Heart left ventricle (tissue), 13 donors: ENCODE data around the gene S100A4.
"Not testable (repeated sequence)": the region's sequence is repeated elsewhere in the genome, so short reads cannot be mapped to it uniquely, and the experiment has no call there.

Source experiments
- POLR2A ChIP-seq, 2 donors: fragments of 450-650 bp; IDR thresholded peaks; one replicate each; pipeline ENCODE4 v1.6.1; 2017; ENCODE audit warnings: antibody characterized with exemption in 2 of 2, mild to moderate bottlenecking in 2 of 2, moderate library complexity in 2 of 2
- TF ChIP-seq, protein P1 (sequence below), 12 donors: fragments of 200-600 bp; sonication (generic) in 4 of 12; IDR thresholded peaks; one replicate each; pipeline versions ENCODE4 v1.5.0 to v1.8.0; 2018 to 2022; ENCODE audit warnings: antibody characterized with exemption in 12 of 12, mild to moderate bottlenecking in 5 of 12
- donor health status: ischemic (EF 13 %, LVEDD 7.1; RV severe dilation, severe dysfunction).
- donor health status: DM: no; HTN: yes; CAD: no.
- donor health status: DM: no; HTN: no; CAD: no.
- donor health status: ischemic (EF 25% LVEDD 6.9; RV normal size, moderate dysfunction).
- donor health status: ischemic (EF 25% LVEDD 5.7; RV mildly dilated, moderate dysfunction).
- donor health status: ischemic (EF 35%, LVEDD 5.7; RV mildly dilated, moderate dysfunction).
- donor health status: nonischemic (EF 11% LVEDD 7.7; RV severe dilation, severe dysfunction).
- donor health status: DM: yes; HTN: yes; CAD: no.
- donor health status: PGD.
- donor health status: ischemic (EF 29% LVEDD 5.4; RV normal size, mild dysfunction).
- donor health status: nonischemic (EF 23%, LVEDD 6.1; RV moderate dilation, normal function).

DNA sequence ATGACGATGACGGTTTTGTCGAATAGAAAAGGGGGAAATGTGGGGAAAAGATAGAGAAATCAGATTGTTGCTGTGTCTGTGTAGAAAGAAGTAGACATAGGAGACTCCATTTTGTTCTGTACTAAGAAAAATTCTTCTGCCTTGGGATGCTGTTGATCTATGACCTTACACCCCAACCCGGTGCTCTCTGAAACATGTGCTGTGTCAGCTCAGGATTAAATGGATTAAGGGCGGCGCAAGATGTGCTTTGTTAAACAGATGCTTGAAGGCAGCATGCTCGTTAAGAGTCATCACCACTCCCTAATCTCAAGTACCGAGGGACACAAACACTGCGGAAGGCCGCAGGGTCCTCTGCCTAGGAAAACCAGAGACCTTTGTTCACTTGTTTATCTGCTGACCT lies 29.9 kb upstream of the S100A4 start:
- TF ChIP-seq, protein P1, sequence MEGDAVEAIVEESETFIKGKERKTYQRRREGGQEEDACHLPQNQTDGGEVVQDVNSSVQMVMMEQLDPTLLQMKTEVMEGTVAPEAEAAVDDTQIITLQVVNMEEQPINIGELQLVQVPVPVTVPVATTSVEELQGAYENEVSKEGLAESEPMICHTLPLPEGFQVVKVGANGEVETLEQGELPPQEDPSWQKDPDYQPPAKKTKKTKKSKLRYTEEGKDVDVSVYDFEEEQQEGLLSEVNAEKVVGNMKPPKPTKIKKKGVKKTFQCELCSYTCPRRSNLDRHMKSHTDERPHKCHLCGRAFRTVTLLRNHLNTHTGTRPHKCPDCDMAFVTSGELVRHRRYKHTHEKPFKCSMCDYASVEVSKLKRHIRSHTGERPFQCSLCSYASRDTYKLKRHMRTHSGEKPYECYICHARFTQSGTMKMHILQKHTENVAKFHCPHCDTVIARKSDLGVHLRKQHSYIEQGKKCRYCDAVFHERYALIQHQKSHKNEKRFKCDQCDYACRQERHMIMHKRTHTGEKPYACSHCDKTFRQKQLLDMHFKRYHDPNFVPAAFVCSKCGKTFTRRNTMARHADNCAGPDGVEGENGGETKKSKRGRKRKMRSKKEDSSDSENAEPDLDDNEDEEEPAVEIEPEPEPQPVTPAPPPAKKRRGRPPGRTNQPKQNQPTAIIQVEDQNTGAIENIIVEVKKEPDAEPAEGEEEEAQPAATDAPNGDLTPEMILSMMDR (IDR thresholded peaks at IDR 0.05): not testable (repeated sequence)
- TF ChIP-seq POLR2A (IDR thresholded peaks at IDR 0.05): not testable (repeated sequence)
